Retina (tissue), 1 donor: Measurements from ENCODE around the gene BAHCC1.

Source experiments
- DNase-seq: peaks from one replicate; pipeline ENCODE4 v3.0.0-alpha.2; 2016

The BAHCC1 gene

DNA sequence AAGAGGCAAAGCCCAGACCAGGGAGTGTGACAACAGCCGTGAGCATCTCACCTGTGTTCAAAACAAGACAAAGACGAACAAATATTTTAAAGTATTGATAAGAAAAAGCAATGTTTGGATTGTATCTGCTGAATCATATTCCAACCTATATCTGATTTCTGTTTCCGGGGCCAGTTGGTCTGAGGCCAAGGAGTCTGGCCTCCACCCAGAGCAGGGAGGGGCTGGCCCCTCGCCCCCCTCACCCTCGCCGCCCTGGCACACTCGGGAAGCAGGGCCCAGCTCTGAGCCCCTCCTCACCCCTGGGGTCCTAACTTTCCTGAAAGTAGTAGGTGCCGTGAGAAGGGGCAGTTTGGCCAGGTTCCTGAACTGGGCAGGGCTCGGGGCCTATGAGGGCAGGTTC is 69.3 kb downstream of the BAHCC1 start:
- DNase-seq = no peak

DNA sequence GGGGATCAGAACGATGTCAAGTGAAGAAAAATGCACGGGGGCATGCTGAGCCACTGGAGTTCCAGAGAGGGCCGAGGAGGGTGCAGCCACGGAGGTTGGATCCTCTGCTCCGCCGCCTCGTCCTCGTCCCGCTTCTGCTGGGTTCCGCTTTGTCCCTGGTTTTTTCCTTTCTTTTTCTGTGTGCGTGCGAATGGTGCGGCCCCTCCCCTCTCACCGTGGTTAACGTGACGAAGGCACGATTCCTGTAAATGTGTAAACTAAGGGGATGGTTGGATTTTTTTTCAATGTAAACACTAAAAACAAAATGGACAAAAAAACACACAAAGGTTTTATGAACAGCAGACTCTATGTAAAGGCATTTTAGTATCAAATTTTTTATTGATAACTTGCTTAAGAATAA is 70.7 kb downstream of the BAHCC1 start:
- DNase-seq = no peak

DNA sequence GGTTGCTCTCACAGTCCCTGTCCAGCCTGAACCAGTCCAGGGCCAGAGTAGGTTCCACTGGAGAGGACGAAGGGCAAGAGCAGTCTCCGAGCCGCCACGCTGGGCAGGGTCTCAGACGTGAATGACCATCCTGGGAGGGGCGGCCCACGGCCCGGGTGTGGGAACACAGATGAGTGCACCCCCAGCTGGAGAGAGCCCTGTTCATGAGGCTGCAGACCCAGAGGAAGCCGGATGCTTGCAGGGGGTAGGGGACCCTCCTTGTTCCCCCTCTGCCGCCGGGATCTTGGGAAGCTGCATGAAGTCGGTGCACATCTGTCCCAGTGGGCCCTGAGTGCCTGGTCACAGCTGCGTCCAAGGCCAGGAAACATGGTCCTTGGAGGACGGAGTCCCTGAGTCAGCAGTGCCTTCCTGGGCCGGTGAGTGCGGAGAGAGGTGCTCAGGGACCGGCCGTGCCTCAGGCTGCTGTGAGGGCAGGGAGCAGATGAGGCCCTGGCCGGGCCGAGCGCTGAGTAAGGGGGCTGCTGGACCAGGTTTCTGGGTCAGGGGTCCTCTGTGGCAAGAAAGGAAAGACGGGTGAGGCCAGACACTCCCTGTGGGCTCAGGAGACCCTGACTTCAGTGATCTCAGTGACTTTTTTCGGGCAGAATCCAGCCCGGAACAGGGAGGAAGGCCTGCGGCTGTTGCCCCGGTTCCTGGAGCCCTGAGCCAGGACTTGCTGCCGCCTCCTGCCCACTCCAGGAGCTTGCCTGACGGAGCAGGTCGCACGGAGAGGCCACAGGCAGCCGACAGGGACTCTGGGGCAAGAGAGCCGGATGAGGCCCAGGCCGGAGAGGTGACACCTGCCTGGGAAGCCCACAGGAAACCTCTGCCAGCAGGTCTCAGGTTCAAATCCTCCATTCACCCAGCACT is 71.6 kb downstream of the BAHCC1 start:
- DNase-seq = no peak

DNA sequence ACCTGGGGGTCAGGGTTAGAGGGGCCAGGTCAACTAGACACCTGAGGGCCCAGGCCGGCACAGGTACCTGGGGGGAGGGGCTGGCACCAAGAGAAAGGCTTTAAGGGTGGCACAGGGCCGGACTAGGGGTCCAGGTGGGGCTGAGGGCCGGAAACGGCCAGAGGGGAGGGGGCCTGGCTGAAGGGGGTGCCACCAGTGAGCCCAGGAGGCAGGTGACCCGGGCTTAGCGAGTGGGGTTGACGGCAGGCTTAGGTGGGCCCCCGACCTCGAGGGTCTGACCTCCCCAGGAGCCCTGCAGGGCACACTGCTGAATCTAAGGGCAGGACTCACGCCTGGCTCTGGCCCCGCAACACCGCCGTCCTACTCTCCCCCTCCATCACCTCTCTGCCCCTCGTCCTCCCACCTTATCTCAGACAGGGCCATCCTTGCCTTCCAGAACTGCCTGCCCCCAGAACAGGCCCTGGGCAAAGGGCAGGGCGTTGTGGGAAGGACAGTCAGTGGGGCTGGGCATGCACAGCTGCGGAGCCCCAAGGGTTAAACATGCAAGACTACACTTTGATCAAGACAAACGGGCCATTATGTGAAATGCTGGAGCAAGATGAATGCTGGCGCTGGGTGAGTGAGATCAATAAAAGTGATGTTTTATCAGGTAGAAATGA is 73.0 kb downstream of the BAHCC1 start:
- DNase-seq = no peak

DNA sequence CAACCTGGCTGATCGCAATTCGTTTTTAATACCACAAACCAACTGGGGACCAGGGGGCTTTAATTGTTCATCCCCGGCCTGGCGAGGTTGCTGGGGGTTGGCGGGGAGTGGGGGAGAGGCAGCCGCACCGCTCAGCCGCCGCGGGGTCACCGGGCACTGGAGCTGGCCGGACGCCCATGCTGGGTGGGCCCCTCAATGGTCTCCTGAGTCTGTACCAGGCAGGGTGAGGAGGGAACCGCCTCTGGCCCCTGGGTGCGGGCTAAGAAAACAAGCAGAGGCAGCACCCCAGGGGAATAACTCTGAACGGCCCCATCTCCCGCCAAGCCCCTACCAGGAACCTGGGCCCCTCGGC is 73.5 kb downstream of the BAHCC1 start:
- no peak for DNase-seq

DNA sequence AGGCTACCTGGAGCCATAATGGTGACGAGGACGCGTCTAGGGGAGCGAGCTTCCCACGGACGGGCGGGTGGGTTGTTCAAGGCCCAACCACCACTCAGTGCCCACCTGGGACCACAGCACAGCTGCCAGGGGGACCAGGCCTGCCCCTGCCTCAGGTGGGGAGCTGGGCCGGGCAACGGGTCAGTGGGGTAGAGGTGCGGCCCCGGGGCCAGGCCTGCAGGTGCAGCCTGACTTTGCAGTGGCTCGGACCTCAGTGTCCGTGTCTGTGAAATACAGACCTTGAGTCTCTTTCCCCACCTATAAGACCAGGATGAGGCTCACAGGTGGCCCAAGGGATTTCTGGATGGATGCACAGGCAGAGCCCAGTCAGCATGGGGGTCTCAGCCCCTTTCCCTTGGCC is 74.0 kb downstream of the BAHCC1 start:
- DNase-seq = no peak

DNA sequence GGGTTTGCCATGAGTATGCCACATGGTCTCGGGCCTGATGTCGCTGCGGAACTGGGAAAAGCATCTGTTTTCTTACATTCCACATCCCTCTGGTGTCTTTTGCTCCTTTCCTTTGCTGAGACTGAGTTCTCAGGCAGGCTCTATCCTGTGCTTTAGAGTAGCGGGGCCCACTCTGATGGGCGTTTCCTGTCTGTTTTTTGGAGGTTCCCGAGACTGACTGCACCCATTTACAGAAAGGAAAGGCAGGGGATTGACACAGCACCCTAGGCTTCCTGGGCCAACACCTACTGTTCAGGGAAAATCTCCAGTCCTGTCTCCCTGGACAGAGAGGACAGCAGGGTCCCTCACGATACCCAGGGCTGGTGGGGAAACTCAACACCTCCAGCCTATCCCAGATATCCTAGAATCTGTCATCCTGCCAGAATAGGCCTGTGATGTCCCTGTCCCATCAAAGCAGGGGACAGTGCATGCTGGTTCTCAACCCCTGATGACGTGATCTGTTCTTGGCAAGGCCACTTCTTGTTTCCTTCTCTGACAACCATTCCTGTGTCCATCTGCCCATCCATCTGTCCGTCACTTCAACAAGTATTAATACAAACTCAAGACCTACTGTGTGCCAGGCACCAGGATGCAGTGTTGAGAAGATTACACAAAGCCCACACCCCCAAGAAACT is 75.2 kb downstream of the BAHCC1 start:
- DNase-seq = no peak

DNA sequence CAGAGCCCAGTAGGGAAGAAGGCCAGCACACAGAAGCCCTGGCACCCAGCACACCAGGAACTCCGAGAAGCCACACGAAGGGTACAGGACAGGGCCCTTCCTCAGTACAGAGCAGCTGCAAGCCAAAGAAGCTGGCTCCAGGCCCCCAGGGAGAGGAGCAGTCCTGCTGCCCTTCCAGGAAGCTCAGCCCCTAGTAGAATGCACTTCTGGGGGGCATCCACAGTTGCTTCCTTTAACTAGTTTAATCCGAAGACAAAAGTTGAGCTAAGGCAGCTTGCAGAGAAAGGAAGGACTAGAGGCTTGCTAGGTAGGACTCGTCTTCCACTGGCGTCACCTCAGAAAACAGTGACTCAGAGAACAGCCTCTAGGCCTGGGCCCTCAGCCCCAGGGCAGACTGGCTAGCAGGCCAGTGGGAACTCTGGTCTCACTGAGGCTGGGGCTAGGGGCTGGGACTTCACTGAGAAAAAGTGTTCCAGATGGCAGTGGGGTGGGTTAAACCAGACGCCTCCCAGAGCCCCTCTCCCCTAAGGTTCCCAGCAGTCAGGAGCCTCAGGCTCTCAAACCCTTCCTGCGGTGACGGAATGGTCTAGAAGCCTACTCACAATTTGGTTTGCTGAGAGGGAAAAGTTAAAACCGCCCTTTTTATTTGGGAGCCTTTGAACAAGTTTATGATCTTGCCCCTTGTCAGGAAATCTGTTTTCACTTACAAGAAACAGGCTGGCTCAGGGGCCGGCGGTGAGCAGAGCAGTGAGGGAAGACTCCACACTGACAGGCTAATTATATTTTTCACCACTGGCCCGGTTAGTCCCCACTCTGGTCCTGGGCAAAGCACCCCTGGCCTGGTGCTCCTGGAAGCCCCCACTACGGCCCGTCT is 75.9 kb downstream of the BAHCC1 start:
- no peak for DNase-seq

DNA sequence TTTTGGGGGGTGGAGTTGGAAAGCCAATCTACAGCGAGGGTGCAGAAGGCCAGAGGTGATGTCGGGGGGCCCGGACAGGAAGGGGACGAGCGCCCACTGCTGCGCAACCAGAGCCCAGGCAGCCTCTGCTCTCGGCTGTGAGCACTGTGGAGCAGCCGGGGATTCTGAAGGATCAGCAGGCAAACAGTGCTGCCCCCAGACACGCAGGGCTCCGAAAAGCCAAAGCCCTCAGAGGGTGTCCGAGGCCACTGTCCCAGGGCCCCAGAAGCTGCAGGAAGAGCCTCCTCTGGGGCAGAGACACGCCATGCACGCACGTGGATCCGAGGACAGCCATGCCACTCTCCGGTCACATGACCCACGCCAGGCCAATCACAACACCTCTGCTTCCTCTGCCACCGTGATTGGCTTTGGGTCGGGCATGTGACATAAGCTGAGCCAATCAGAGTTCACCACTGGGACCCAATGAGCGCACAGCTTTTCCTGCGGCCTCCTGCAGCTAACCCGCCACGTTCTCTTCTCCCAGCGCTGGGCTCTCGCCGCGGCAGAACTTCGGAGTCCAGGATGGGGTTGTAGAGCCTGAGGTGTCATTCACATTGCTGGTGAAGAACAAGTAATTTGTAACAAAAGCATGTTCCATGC is 76.7 kb downstream of the BAHCC1 start:
- peak; percentile 82 for DNase-seq

DNA sequence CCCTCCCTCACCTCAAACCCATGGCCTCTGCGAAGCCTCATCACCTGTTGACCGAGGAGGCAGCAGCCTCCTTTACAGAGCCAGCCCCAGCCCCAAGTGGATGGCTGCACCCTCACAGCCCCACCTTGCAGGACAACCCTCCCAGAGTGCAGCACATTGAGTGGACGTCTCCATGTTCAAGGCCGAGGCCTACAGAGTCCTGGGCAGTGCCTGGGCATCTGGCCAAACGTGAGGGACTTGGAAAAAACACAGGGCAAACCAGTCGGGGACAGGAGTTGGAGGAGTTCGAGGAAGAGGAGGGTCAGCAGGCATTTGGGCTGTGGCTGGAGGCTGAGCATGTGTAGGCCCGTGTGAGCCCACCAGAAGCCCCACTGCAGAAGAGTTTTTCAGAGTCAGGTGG is 77.8 kb downstream of the BAHCC1 start:
- DNase-seq = no peak

DNA sequence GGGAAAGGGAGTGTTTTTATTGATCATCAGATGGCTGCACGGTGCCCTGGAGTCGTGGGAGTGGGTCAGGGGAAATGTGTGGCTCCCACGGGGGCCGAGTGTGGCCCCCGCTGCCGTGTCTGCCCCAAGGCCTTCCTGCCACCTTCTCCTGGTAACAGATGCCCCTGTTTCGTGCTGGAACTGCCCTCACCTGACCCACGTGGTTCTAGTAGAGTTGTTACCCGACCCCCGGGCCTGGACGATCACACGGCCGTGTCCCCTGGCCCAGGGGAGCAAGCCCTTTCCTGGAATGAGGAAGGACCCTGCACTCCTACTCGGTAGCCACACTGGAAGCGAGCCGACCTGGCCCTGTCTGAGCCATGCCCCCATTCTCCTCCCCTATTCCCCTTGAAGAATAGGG is 79.7 kb downstream of the BAHCC1 start:
- no peak for DNase-seq

DNA sequence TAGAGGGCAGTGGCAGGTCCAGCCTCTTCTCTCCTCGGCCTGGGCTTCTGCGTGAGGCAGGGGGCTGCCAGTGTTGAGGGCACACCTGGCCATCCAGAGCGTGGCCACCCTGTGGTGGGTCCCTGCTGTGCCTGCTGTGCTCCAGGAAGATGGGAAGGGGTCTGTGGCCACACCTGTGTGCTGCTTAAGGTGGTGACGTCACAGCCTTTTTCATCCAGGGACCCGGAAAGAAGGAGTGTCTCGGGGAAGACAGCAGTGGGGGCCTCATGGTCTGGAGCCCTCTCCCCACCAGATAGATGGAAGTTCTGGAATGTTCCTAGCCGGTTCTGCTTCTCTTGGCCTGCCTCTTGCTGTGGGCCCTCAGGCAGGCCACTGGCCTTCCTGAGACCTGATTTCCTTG is 80.8 kb downstream of the BAHCC1 start:
- no peak for DNase-seq

DNA sequence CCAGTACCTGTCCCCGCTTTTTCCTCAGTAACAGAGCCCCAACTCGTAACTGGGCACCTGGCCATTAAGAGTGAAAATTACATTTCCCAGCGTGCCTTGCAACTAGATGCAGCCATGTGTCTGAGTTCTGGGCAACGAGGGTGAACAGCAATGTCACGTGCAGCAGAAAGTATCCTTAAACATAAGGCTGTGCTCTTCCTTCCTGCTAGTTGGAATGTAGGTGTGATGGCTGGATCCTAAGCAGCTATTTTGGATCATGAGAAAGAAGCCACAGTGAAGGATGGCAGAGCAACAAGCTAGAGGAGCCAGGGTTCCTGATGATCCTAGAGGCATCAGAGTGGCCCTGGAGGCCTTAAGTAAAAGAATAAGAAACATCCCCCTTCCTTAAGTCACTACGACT is 81.4 kb downstream of the BAHCC1 start:
- DNase-seq = no peak

DNA sequence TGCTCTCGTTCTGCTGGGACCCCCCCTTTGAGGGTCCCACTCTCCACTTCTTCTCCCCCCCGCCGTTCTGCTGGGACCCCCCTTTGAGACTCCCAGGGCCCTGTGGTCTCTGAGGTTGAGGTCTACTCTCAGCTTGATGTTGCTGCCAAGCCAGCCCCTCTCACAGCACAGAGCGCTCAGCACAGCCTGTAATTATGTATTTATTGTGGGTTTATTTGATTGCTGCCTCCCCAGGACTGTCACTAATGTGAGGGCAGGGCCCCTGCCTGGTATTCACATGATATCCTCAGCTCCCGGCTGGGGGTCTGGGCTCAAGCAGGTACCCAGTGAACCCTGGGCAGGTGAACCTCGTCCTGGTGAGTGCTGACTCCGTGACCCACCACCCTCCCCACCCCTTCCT is 81.9 kb downstream of the BAHCC1 start:
- DNase-seq = no peak

DNA sequence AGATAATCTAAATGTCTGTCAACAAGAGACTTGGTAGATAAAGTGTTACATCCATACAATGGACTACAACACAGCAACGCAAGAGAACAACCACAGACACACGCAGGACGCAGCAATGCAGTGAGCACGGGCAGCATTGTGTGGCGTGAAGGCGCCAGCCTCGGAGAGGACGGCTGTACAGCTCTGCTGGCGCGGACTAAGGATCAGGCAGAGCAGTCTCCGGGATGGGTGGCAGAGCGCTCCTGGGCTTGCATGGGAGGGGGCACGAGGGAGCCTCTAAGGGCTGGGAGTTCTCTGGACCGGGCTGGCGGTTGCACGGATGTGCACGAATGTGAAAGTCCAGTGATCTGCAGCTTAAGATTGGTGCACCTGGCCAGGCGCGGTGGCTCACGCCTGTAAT is 82.9 kb downstream of the BAHCC1 start:
- DNase-seq = no peak

DNA sequence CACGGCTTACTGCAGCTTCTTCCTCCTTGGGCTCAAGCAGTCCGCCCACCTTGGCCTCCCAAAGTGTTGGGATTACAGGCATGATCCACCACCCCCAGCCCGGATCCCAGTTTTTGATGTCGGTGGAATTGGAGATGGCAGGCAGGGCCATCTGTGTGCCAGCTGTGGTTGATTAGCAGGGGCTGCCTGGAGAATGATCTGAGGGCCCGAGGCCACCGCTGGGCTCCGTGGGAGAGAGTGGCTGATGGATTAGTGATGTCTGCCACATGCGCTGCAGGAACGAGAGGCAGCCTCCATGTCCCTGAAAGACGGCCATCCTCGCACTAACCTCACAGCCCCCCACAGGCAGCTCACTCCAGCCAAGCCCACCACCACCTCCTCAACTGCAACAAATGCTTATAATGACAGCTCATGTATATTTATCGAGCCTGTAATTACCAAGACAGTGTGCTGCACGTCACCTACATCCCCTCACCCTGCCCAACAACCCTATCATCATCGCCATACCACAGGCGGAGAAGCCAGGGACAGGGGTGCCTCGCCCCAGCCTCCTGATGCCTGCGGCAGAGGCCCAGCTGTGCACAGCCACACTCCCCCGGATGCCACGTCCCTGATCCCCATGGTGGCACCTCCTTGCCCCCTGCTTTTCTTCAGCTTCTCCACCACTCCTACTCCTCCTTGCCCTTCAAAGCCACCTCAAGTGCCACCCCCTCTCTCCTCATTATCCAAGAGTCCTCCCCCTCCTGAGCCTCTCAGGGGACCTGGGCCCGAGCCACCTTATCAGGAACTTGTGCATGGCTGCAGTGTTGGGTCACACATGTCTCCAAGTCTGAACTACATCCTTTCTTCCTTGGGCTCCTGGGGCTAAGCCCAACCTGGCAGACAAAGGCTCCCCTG is 84.2 kb downstream of the BAHCC1 start:
- DNase-seq = peak; percentile 58

DNA sequence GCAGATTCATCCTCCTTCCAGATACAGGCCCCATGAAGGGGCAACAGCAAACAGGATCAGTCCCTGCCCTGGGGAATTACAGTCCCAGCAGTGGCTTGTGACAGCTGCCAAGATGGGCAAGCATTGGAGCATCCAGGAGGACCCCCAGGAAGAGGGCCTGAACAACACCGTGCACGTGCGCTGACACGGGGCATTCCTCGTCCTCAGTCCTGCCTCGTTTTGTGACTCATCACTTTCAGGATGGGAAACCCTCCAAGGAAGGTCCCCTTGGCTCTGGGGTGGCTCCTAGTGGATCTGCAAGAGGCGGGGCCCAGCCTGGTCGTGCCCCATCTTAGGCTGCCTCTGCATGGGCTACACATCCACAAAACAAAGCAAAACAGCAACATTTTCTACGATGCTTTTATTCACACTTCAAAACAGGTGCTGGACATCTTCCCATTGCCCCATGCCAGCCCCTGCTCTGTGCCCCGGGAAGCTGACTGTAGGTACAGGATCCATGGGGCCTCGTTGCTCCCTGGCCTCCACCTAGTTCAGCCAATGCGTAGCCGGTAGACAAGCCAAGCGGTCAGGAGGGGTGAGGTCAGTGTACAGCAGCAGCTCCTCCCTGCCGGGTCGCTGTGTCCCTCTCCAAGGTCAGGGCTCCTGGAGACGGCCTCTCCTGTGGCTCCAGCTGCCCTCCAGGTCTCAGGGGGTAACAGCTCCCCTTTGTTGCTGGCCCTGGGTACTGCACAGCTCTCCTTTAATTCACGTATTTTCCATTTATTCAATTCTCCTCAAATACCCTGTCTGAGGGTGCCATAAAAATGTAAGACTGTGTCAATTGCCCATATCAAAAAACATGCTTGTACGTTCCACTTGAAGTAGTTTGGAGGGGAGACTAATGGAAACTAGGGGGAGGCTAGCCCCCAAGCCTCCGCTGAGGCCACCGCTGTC is 85.1 kb downstream of the BAHCC1 start:
- DNase-seq = peak; percentile 80

DNA sequence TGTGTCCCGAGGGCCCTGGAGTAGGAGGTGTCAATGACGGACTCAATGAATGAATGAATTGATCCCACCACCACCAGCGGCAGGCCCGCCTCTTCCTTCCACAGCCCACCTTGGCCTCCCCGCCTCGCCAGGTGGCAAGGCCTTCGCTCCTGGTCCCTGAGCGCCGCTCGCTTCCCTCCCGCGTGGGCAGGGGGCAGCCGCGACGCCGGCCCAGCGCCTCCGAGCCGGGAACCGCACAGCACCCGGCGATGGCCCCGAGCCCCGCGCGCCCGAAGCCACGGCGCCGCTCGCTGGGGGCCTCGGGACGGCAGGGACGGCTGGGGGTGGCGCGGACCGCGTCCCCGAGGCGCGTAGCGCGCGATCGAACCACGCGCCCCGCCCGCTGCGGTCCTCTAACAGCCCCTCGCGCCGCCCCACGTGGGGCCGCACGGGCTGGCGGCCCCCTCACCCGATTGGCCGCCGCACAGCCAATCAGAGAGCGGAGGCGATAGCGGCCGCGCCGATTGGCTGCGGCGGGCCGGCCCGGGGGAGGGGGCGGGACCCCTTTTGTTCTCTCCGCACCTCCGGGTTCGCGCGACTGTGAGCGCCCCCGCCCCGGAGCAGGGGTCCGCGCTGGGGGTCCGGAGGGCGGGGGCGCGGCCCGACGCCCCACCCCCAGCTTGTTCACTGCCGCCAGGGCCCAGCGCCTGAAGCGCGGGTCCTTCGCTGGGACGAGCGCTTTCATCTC is 86.0 kb downstream of the BAHCC1 start:
- DNase-seq = peak; percentile 93

DNA sequence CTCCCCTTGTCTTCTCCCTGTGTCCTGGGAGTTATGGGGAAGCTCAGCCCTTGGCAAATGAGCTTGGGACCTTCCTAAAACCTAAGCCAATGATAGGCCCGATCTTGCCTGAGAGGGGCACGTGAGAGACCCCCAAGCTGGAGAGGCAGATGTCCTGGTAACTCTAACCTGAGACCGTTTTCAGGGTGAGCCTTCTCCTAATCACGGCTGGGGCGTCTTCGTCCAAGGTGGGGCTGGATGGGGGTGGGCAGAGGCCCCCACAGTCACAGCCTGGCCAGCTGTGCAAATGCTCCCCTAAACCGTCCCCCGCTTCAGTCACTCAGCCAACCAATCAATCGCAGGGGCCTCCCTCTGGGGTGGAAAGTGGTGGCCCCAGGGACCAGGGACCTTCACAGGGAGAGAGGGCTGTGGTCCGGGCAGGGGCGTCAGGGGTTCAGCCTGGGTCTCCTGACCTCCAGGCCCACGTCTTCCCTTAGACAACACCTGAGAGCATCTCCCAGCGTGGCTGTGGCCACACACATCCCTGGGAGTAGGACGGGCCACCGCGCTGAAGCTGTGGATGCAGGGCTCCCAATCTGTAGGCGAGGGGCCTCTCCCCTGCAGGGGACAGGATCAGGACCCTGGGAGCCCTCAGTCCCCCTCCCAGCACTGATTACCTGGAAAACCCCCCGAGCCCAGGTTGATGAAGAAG is 86.7 kb downstream of the BAHCC1 start:
- DNase-seq = no peak
